HTERT RPE-1 (cell line): ENCODE results near the gene HOXC6.

Experiments
- in situ Hi-C: fragments of 300-500 bp; cut with MboI; formaldehyde crosslinking; loops from 4 replicates; pipeline ENCODE4 v1.14.3; 2020; ENCODE audit warnings: low sequenced_read_pairs

Gene HOXC6

GRCh38 chr12:54024127-54024526 is 4.1 kb upstream of the HOXC6 start:
- in situ Hi-C loops: loop anchor here (25.0 kb wide), 1 partner anchor 188 kb away; no protein-coding TSS in a partner anchor

DNA sequence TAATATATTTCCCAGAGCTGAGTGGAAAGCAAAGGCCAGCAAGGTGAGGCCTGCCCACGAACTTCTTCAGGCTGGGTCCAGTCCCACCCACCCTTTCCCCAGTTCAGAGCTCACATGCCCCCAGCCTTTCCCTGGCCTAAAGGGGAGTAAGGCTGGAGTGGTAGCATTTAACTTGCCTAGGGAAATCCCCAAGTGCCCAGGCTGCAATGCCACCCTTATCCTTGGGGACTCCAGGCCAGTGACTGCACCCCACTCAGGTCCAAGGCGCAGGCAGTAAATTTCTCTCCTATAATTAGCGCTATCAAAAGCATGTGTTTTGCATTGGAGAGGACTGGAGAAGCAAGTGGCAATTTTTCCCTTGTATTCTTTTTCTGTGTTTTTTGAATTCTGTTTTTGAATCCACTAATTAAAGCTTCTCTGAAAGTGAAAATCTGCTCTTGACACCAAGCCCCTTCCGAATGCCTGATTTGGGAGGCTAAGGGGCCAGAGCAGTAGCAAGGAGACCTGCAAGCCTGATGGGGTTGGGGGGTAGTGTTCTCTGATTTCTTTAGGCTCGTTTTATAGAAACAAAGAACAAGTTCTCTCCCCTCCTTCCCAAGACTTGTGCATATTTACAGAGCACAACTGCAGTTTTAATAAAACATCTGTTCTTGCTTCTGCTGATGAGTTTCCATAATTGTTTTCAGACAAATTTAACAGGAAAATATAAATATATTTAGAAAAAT is 3.5 kb upstream of the HOXC6 start:
- in situ Hi-C loops: loop anchor here (25.0 kb wide), 1 partner anchor 188 kb away; no protein-coding TSS in a partner anchor

GRCh38 chr12:54025499-54026405 is 2.5 kb upstream of the HOXC6 start:
- in situ Hi-C loops: no loop called here

GRCh38 chr12:54026640-54027441 is 1.4 kb upstream of the HOXC6 start:
- in situ Hi-C loops: no loop called here

DNA sequence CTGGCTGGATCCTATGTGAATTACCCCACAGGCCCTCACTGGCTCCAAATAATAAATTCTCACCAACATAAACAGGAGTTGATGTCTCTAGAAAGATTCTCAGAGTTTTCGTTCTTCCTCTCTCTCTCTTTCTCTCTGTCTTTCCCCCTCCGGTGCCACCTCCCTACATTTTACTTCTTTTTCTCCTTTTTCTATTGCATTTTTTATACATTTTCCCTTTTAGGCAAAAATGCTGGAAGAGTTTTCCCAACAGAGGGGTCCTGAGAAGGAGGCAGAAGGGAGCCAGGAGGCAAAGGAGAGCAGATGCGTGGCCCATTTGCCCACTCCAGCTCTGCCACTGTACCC is 826 bp upstream of the HOXC6 start:
- in situ Hi-C loops: no loop called here

GRCh38 chr12:54029529-54030441 is 1.5 kb downstream of the HOXC6 start:
- in situ Hi-C loops: no loop called here

DNA sequence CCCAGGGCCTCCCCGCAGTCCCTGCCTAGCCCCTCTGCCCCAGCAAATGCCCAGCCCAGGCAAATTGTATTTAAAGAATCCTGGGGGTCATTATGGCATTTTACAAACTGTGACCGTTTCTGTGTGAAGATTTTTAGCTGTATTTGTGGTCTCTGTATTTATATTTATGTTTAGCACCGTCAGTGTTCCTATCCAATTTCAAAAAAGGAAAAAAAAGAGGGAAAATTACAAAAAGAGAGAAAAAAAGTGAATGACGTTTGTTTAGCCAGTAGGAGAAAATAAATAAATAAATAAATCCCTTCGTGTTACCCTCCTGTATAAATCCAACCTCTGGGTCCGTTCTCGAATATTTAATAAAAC is 2.2 kb downstream of the HOXC6 start:
- in situ Hi-C loops: no loop called here

GRCh38 chr12:54030889-54031471 is 2.7 kb downstream of the HOXC6 start:
- in situ Hi-C loops: no loop called here

DNA sequence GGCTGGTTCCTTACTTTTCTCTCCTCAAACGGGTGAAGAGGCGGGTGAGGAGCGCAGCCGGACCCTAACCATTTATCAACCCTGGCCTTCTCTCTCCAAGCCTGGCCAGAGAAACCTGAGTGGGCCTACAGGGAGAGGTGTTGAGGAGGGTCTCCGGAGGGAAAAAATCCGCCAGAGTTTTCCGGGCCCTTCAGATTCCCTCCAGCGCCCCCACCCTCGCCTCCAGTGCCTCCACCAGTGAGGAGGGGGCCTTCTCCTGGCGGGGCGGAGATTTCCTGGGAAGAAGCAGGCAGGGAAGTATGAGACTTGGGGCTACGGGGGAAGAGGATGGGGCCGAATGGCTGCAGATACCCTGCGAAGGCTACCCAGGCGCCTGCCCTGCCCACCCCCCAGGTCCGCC is 3.2 kb downstream of the HOXC6 start:
- in situ Hi-C loops: no loop called here

DNA sequence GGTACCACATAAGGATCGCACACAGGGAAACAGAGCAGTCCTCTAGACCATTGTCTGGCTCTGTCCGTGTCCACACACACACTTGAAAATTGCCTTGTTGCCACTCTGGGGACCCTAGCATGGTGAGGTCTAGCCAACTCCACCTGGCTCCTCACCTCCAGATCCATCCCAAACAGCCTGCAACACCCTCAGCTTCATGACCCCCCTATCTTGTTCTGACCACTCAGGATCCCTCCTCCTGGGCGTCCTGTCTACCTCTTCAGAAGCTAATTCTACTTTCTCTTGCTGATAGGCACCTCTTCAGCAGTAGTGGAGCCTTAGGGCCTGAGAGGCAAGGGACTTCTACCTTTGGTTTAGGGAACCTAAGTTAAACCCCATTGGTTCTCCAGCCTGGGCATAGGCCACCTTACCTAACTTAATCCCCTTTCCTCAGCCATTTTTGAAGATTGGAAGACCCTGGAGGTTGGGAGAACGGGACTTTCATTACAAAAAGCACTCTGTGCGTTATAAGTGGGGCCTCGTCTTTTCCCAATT is 3.9 kb downstream of the HOXC6 start:
- in situ Hi-C loops: no loop called here

DNA sequence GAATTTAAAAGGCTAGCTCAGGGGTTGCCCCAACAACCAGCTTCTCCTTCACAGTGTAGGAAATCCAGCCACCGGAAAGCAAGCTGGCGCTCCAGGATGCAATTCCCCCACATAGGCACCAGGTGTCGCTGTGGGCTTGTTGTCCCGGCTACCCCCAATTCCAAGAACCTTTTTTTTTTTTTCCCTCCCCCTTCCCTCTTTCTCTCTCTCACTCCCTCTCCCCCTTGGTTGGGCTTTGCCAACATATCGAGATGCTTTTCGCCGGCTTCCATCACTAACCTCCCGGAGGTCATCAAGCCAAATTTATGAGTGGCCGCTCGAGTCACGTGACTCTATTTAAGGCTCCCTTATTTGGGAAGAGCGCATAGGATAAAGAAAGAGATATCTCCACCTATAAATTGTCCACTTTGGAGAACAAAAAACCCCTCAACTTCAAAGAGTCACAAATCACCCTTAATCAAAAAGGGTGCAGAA is 4.4 kb downstream of the HOXC6 start, which contains the start of gene HOXC5:
Gene HOXC5 (plus strand): TSS at position 424 of the 474 bp plus-strand sequence. CDS start 73 bp downstream, outside the sequence.
- in situ Hi-C loops: no loop called here

DNA sequence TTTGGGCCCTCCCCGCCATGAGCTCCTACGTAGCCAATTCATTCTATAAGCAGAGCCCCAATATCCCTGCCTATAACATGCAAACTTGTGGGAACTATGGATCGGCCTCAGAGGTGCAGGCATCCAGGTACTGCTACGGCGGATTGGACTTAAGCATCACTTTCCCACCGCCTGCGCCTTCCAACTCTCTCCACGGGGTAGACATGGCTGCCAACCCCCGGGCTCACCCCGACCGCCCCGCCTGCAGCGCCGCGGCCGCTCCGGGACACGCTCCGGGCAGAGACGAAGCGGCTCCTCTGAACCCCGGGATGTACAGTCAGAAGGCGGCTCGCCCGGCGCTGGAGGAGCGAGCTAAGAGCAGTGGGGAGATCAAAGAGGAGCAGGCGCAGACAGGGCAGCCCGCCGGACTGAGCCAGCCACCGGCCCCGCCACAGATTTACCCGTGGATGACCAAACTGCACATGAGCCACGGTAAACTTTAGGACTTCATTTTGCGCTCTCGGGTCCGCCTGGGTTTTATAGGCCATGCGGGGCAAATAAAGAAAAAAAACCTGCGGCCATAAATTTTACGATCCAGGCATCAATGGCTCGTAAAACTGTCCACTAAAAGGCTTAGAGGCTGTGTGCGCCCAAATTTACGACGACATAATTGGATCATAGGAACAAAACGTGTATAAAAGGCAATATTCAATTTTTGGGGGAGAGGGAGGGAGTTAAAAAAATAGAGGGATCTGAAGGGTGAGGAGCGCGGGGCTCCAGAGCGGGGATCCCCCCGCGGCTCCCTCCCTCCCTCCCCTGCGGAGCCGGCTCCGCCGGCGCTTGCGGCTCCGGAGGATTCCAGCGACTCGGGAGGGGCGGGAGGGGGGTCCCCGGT is 5.1 kb downstream of the HOXC6 start:
- in situ Hi-C loops: no loop called here

DNA sequence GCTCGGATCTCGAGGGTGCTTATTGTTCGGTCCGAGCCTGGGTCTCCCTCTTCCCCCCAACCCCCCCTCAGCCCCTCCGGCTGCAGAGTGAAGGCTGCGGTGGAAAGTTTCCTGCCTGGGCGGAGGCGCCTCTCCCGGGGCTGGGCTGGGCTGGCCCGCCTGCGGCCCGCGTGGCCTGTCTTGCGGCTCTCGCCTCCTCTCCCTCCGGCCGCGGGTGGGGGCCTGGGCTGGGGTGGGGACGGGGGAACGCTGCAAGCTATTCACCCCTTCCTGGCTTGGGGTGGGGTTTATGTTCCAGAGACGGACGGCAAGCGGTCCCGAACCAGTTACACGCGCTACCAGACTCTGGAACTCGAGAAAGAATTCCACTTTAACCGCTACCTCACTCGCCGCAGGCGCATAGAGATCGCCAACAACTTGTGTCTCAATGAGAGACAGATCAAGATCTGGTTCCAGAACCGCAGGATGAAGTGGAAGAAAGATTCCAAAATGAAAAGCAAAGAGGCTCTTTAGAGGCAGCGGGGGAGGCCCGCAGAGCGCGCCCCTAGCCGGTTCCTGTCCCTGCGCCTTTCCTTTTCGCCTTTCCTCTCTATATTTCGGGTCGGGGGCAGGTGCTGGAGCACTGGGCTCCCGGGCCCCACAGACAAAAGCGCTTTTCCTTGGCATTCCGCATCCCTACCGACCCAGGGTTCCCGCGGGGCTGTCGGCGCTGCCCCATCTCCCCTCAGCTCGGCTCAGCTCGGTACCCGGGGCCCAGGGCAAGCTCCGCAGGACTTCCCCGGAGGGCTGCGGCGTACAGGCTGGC is 5.9 kb downstream of the HOXC6 start:
- in situ Hi-C loops: no loop called here

- in situ Hi-C loops: no loop called here
Measured at GRCh38 chr12:54034785-54035310, 6.6 kb downstream of the HOXC6 start.

GRCh38 chr12:54035568-54036264 is 7.5 kb downstream of the HOXC6 start:
- in situ Hi-C loops: no loop called here

GRCh38 chr12:54036620-54037359 is 8.6 kb downstream of the HOXC6 start:
- in situ Hi-C loops: no loop called here
